ENCODE results near the gene MTHFR. TPM values are rescaled to one million over a fixed set of nuclear protein-coding genes. Genes with fewer than 3 reads are reported as not detected.

Gene MTHFR
- polyA plus RNA-seq, 4 donors, result 11.2 to 20.1 (median 15.4) TPM

DNA sequence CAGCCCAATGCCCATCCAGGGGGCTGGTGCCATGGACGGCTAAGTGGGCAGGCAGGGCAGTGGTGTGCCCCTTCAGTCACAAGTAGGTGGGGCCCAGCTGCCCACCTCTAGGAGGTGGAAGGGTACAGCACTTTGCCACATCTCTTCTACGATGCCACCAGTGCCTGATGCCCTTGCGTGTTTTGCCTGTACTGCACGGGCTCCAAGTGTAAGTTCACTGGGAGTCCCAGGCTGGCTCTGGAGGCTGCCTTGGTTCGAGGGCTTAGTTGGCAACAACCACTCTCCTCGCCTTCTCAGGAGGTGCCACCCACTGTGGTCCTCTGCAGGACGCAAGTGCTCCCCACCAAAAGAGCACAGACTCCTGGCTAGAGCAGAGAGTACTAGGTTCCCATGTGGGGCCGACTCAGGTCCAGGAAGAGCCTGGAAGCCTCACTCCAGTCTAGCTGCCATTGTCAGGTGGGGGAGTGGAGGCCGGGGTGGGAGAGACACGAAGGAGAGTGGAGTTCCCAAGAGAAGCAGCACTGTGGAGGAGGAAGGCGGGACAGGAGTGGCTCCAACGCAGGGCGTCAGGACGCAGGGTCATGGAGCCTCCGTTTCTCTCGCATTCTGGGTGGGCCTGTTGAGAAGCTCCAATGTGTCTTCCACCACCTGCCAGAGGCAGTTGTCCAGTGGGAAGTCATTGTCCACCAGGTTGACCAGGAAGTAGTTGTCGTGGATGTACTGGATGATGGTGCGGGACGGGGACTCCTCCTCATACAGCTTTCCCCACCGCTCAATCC, 15.5 kb downstream of the MTHFR start:
- no peaks in the 10 kb centered on the region for H3K27me3 ChIP-seq (ENCODE audit: control insufficient read depth in 3 of 3, insufficient read depth in 3 of 3, low read length in 3 of 3)
- H3K9me3 ChIP-seq (ENCODE audit: control insufficient read depth in 2 of 2, insufficient read depth in 1 of 2, low read depth in 1 of 2, low read length in 1 of 2), result no peaks in the 10 kb centered on the region
- no peak for DNase-seq
- H3K4me3 ChIP-seq (ENCODE audit: low read depth in 1 of 3, low read length in 3 of 3), result no peak overlapping the region
- H3K4me1 ChIP-seq (ENCODE audit: control insufficient read depth in 3 of 3, insufficient read depth in 2 of 3, low read depth in 1 of 3, low read length in 2 of 3), result peaks cover 3 to 40% (median 14%) of the 10 kb centered on the region in 3 donors
- no peak for FAIRE-seq
- peak overlapping the region; percentile 81 to 95 (median 82) for H3K27ac ChIP-seq (ENCODE audit: low read depth in 1 of 3, low read length in 2 of 3)
- H3K36me3 ChIP-seq (ENCODE audit: control insufficient read depth in 3 of 3, insufficient read depth in 2 of 3, low read depth in 1 of 3, low read length in 3 of 3), result peaks cover 8 to 72% (median 11%) of the 10 kb centered on the region in 3 donors
- 71 to 84% (median 80%) methylated on average over 20 of the region's 20 CpGs for WGBS, 3 donors

DNA sequence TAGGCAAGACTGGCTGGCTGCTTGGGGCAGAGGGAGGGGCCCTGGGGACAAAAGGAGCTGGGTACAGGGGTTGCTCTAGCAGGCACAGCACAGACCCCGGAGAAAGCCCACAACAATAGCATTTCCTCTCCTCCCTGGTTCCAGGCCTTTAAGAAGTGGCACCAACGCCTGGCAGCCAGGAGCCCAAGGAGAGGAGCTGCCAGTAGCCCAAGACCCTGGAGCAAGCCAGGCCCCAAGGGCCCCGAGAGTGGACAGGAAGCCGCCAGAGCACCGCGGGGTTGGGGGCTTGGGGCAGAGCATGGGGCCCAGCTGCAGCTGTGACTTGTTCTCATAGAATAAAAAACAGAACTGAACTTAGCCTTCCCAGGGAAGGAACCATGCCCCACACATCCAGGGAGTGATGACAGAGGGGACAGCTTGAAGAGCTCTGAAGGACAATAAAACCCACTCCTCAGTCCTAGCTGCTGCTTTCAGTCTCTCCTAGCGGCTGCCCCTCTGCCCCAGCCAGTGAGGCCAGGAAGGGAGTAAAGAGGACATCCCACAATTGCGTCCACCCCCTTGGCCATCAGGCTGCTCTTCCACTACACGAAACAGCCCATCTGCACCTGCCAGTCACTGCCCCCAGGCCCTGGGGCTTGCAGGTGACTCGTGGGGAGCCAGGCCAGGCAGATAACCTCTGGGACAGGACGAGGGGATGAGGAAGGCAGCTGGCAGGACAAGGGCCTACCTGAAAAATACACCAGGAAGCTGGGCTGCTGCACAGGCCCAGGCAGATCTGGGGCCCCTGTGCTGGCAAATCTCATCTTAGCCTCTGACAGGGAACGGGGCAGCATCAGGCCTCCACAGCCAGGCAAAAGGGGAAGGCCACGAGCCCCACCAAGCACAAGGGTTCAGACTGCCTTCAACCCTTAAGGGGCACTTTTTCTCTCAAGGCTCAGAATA, 16.4 kb downstream of the MTHFR start:
- Histone ChIP-seq H3K4me1 (ENCODE audit: control insufficient read depth in 3 of 3, insufficient read depth in 2 of 3, low read depth in 1 of 3, low read length in 2 of 3) (peaks cover 3 to 47% (median 14%) of the 10 kb centered on the region in 3 donors), H3K27ac (ENCODE audit: low read depth in 1 of 3, low read length in 2 of 3) (peak overlapping the region; percentile 24 to 95 (median 82)), H3K27me3 (ENCODE audit: control insufficient read depth in 3 of 3, insufficient read depth in 3 of 3, low read length in 3 of 3) (no peaks in the 10 kb centered on the region), H3K9me3 (ENCODE audit: control insufficient read depth in 2 of 2, insufficient read depth in 1 of 2, low read depth in 1 of 2, low read length in 1 of 2) (no peaks in the 10 kb centered on the region), H3K36me3 (ENCODE audit: control insufficient read depth in 3 of 3, insufficient read depth in 2 of 3, low read depth in 1 of 3, low read length in 3 of 3) (peaks cover 3 to 63% (median 3%) of the 10 kb centered on the region in 3 donors), H3K4me3 (ENCODE audit: low read depth in 1 of 3, low read length in 3 of 3) (no peak overlapping the region)
- FAIRE-seq (no peak), DNase-seq (no peak)
- 73 to 81% (median 79%) methylated on average over 13 of the region's 13 CpGs for WGBS, 3 donors

DNA sequence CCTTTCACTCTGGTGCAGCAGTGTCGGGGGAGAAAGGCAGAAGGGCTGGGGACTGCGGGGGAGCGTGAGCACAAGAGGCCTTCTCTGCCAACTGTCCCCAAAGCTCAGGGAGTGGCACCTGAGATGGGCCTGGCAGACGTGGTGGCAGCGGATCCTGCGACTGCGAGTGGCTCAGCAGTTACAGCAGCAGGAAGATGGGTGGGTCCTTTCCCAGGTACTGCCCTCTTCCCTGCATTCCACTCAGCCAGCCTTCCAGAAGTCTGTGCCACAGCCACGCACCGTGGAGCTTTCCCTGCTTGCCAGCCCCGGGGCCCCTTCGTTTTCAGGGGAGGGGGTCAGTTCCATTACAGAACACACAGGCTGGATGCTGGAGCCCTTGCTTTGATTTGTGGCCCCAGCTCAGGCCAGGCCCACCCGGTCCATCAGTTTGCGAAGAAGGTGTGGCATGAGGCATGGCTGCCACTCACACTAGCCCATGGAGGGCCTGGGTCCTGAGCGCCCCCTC, 17.2 kb downstream of the MTHFR start:
- Histone ChIP-seq H3K27ac (ENCODE audit: low read depth in 1 of 3, low read length in 2 of 3) (peak overlapping the region in 1 of 3 donors; percentile 95), H3K4me1 (ENCODE audit: control insufficient read depth in 3 of 3, insufficient read depth in 2 of 3, low read depth in 1 of 3, low read length in 2 of 3) (peaks cover 3 to 47% (median 14%) of the 10 kb centered on the region in 3 donors), H3K4me3 (ENCODE audit: low read depth in 1 of 3, low read length in 3 of 3) (no peak overlapping the region), H3K36me3 (ENCODE audit: control insufficient read depth in 3 of 3, insufficient read depth in 2 of 3, low read depth in 1 of 3, low read length in 3 of 3) (peaks cover 0 to 55% (median 0%) of the 10 kb centered on the region in 3 donors), H3K9me3 (ENCODE audit: control insufficient read depth in 2 of 2, insufficient read depth in 1 of 2, low read depth in 1 of 2, low read length in 1 of 2) (no peaks in the 10 kb centered on the region), H3K27me3 (ENCODE audit: control insufficient read depth in 3 of 3, insufficient read depth in 3 of 3, low read length in 3 of 3) (no peaks in the 10 kb centered on the region)
- 83 to 87% (median 83%) methylated on average over 14 of the region's 14 CpGs for WGBS, 3 donors
- DNase-seq (no peak), FAIRE-seq (no peak)

DNA sequence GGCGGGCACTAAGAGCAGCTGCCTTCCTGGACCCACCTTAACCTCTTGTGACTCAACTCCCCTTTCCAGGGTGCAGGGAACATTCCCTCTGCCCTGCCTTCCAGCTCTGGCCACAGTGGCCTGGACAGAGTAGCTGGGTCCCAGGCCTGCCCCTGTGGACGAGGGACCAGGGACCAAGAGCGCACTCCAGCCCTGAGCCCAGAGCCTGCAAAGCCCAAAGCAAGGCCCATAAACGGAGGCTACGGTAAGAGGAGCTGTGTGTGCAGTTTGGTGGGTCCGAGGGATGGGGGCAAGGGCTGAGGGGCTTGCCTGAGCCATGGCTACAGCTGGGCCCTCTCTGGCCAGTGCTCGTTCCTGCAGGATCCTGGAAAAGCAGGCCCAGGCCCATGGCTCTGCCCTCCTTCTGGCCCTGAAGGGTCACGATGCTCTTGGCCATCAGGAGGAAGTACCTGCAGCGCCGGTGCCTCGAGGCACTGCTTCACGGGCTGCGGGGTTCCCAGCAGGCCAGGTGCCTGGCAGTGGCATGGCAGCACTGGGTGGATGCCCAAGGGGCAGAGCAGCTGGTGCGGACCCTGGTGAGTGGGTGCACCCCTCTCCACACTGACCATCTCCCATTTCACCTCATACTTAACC, 17.8 kb downstream of the MTHFR start:
- no peak for DNase-seq
- Histone ChIP-seq H3K27ac (ENCODE audit: low read depth in 1 of 3, low read length in 2 of 3) (peak overlapping the region in 2 of 3 donors; percentile 12 to 95), H3K4me1 (ENCODE audit: control insufficient read depth in 3 of 3, insufficient read depth in 2 of 3, low read depth in 1 of 3, low read length in 2 of 3) (peaks cover 3 to 47% (median 14%) of the 10 kb centered on the region in 3 donors), H3K9me3 (ENCODE audit: control insufficient read depth in 2 of 2, insufficient read depth in 1 of 2, low read depth in 1 of 2, low read length in 1 of 2) (no peaks in the 10 kb centered on the region), H3K27me3 (ENCODE audit: control insufficient read depth in 3 of 3, insufficient read depth in 3 of 3, low read length in 3 of 3) (no peaks in the 10 kb centered on the region), H3K36me3 (ENCODE audit: control insufficient read depth in 3 of 3, insufficient read depth in 2 of 3, low read depth in 1 of 3, low read length in 3 of 3) (peaks cover 0 to 52% (median 0%) of the 10 kb centered on the region in 3 donors), H3K4me3 (ENCODE audit: low read depth in 1 of 3, low read length in 3 of 3) (no peak overlapping the region)
- FAIRE-seq, result no peak
- WGBS, 3 donors, result 76 to 82% (median 81%) methylated on average over 14 of the region's 14 CpGs

DNA sequence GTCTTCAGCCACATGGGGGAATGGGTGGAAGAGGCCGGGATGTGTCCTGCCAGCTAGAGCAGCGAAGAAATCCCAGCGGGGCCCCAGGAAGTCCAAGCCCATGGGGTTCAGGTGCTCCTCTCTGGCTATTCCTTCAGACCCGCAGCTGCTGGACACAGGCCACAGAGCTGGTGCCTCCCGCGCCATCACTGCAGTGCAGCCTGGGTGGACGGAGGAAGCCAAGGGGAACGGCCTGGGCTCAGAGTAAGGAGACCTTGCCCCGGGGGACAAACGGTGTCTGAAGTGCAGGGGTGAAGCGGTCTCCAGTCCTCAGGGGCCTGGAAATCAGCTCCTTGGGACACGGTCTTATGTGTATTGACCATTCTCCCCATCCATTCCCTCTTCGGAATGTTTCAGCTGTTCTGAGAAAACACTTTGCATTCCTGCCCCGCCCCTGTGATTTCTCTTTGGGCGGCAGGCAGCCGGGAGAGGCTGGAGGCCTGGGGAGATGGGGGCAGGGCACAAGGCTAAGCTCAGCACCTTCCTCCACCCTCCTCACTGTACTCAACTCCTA, 18.4 kb downstream of the MTHFR start:
- H3K4me3 ChIP-seq (ENCODE audit: low read depth in 1 of 3, low read length in 3 of 3), result no peak overlapping the region
- H3K4me1 ChIP-seq (ENCODE audit: control insufficient read depth in 3 of 3, insufficient read depth in 2 of 3, low read depth in 1 of 3, low read length in 2 of 3), result peaks cover 3 to 47% (median 14%) of the 10 kb centered on the region in 3 donors
- no peak for FAIRE-seq

DNA sequence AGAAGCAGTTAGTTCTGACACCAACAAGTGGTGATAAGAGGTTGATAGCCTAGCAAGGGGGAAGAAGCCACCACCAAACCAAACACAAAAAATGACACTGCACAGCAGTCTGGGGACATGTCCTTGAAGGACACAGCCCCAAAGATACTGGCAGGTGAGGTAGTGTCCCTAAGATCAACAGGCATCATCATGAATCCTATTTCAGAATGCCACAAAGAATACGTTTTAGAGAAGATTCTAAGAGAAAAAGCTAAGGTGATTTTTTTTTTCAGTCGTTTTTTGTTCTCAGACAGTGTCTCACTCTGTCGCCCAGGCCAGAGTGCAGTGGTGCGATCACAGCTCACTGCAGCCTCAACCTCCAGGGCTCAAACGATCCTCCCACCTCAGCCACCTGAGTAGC, 19.6 kb downstream of the MTHFR start:
- Histone ChIP-seq H3K9me3 (ENCODE audit: control insufficient read depth in 2 of 2, insufficient read depth in 1 of 2, low read depth in 1 of 2, low read length in 1 of 2) (no peaks in the 10 kb centered on the region), H3K4me3 (ENCODE audit: low read depth in 1 of 3, low read length in 3 of 3) (no peak overlapping the region), H3K4me1 (ENCODE audit: control insufficient read depth in 3 of 3, insufficient read depth in 2 of 3, low read depth in 1 of 3, low read length in 2 of 3) (peaks cover under 1 to 35% (median 14%) of the 10 kb centered on the region in 3 donors), H3K27ac (ENCODE audit: low read depth in 1 of 3, low read length in 2 of 3) (no peak overlapping the region), H3K36me3 (ENCODE audit: control insufficient read depth in 3 of 3, insufficient read depth in 2 of 3, low read depth in 1 of 3, low read length in 3 of 3) (peaks cover 0 to 34% (median 0%) of the 10 kb centered on the region in 3 donors), H3K27me3 (ENCODE audit: control insufficient read depth in 3 of 3, insufficient read depth in 3 of 3, low read length in 3 of 3) (no peaks in the 10 kb centered on the region)
- WGBS, 3 donors, result 43 to 57% (median 55%) methylated on average over 5 of the region's 5 CpGs
- FAIRE-seq (no peak), DNase-seq (no peak)

More for the DNA sequence above, 18.4 kb downstream of the MTHFR start:
- H3K36me3 ChIP-seq (ENCODE audit: control insufficient read depth in 3 of 3, insufficient read depth in 2 of 3, low read depth in 1 of 3, low read length in 3 of 3), result peaks cover 0 to 46% (median 0%) of the 10 kb centered on the region in 3 donors
- 11 to 31% (median 30%) methylated on average over 15 to 16 of the region's 16 CpGs for WGBS, 3 donors
- no peaks in the 10 kb centered on the region for H3K27me3 ChIP-seq (ENCODE audit: control insufficient read depth in 3 of 3, insufficient read depth in 3 of 3, low read length in 3 of 3)
- peak overlapping the region in 2 of 3 donors; percentile 62 to 95 for H3K27ac ChIP-seq (ENCODE audit: low read depth in 1 of 3, low read length in 2 of 3)
- no peaks in the 10 kb centered on the region for H3K9me3 ChIP-seq (ENCODE audit: control insufficient read depth in 2 of 2, insufficient read depth in 1 of 2, low read depth in 1 of 2, low read length in 1 of 2)
- peak; percentile 47 to 64 for DNase-seq

DNA sequence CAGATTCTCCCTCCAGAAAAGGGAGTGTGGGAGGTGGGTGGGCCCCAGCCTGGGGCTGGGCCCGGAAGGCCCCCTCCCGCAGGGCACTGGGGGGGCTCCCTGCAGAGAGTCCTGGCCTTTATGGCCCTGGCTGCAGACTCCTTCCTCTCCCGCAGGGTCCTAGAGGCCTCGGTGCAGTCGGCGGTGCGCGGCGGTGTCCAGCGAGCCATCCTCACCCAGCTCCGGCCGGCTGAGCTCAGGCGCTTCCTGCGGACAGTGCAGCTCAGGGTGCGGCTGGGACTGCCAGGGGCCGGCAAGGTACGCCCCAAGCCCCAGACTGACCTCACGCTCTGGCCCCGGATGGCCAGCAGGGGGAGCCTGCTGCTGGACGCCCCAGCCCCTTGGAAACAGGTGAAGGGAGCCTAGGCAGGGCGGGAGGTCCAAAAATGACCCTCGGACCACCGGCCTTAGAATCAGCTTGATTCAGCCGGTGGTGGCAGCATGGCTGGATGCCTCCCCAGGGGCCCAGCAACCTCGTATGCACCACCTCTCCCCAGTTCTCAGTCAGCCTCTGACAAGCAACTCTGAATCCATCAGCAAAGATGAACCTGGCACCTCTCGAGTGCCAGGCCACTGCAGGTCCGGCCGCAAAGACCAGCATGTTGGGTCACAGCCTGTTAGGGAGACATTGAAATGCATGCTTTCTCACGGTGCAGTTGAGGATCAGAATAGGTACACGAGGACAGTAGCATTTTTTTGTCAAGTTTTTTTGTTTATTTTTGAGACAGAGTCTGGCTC, 20.6 kb downstream of the MTHFR start:
- WGBS, 3 donors, result 4 to 10% (median 8%) methylated on average over 21 to 30 of the region's 30 CpGs
- Histone ChIP-seq H3K36me3 (ENCODE audit: control insufficient read depth in 3 of 3, insufficient read depth in 2 of 3, low read depth in 1 of 3, low read length in 3 of 3) (peaks cover 0 to 24% (median 0%) of the 10 kb centered on the region in 3 donors), H3K4me1 (ENCODE audit: control insufficient read depth in 3 of 3, insufficient read depth in 2 of 3, low read depth in 1 of 3, low read length in 2 of 3) (peaks cover 0 to 26% (median 10%) of the 10 kb centered on the region in 3 donors), H3K27ac (ENCODE audit: low read depth in 1 of 3, low read length in 2 of 3) (peak overlapping the region in 1 of 3 donors; percentile 38), H3K4me3 (ENCODE audit: low read depth in 1 of 3, low read length in 3 of 3) (peak overlapping the region in 1 of 3 donors; percentile 25), H3K27me3 (ENCODE audit: control insufficient read depth in 3 of 3, insufficient read depth in 3 of 3, low read length in 3 of 3) (no peaks in the 10 kb centered on the region), H3K9me3 (ENCODE audit: control insufficient read depth in 2 of 2, insufficient read depth in 1 of 2, low read depth in 1 of 2, low read length in 1 of 2) (no peaks in the 10 kb centered on the region)
- peak; percentile 60 to 67 for DNase-seq
- FAIRE-seq, result no peak

Measured in small intestine (tissue), 7 donors.